Nephron progenitor cell (in vitro differentiated cells): ENCODE data around the gene C16orf89.

Experiments
- DNase-seq: peaks from one replicate; pipeline ENCODE4 v3.0.0; 2021
- H3K27ac Mint-ChIP-seq: 2 replicates; pipeline ENCODE4 v1.8.0; 2021; ENCODE audit warnings: mild to moderate bottlenecking, moderate library complexity, mixed read lengths
- H3K27me3 Mint-ChIP-seq: 2 replicates; pipeline ENCODE4 v1.8.0; 2021; ENCODE audit warnings: mild to moderate bottlenecking, low read depth, mixed read lengths; ENCODE audit not compliant: poor library complexity
- H3K36me3 Mint-ChIP-seq: 2 replicates; pipeline ENCODE4 v1.8.0; 2021; ENCODE audit warnings: low read depth, mixed read lengths
- H3K4me1 Mint-ChIP-seq: 2 replicates; pipeline ENCODE4 v1.8.0; 2021; ENCODE audit warnings: mixed read lengths
- H3K4me3 Mint-ChIP-seq: 2 replicates; pipeline ENCODE4 v1.8.0; 2021; ENCODE audit warnings: mild to moderate bottlenecking, moderate library complexity, mixed read lengths
- H3K9me3 Mint-ChIP-seq: 2 replicates; pipeline ENCODE4 v1.8.0; 2021; ENCODE audit warnings: mild to moderate bottlenecking, moderate library complexity, mixed read lengths
- TF ChIP-seq, protein P1 (sequence below): fragments of 200-600 bp; sonication (generic); IDR thresholded peaks from 2 replicates; pipeline ENCODE4 v1.5.0; 2021; ENCODE audit warnings: antibody characterized with exemption

Gene C16orf89

DNA sequence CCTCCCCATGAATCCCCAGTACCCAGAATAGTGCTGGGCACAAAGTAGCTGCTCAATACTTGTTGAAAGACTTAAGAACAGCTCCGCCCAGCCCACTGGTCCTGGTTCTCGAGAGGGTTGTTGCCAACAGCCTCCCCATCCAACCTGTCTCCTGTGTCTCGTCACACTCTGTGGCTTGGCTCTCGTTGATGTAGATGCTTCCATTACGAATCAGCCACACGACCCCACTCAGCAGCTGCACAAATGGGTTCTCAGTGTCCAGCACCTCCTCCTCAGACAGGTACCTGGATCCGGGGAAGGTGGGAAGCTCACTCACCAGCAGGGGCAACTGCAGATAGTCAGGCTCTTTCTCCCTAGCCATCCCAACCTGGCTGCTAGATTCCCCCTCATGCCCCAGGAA, 34.2 kb downstream of the C16orf89 start:
- Mint-ChIP-seq H3K27me3 (peaks cover 8% of the 10 kb centered on the region), H3K4me3 (peak overlapping the region; percentile 72), H3K27ac (no peak overlapping the region), H3K9me3 (no peaks in the 10 kb centered on the region), H3K36me3 (no peaks in the 10 kb centered on the region), H3K4me1 (peaks cover 30% of the 10 kb centered on the region)
- TF ChIP-seq, protein P1, sequence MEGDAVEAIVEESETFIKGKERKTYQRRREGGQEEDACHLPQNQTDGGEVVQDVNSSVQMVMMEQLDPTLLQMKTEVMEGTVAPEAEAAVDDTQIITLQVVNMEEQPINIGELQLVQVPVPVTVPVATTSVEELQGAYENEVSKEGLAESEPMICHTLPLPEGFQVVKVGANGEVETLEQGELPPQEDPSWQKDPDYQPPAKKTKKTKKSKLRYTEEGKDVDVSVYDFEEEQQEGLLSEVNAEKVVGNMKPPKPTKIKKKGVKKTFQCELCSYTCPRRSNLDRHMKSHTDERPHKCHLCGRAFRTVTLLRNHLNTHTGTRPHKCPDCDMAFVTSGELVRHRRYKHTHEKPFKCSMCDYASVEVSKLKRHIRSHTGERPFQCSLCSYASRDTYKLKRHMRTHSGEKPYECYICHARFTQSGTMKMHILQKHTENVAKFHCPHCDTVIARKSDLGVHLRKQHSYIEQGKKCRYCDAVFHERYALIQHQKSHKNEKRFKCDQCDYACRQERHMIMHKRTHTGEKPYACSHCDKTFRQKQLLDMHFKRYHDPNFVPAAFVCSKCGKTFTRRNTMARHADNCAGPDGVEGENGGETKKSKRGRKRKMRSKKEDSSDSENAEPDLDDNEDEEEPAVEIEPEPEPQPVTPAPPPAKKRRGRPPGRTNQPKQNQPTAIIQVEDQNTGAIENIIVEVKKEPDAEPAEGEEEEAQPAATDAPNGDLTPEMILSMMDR, result no peak
- no peak for DNase-seq

DNA sequence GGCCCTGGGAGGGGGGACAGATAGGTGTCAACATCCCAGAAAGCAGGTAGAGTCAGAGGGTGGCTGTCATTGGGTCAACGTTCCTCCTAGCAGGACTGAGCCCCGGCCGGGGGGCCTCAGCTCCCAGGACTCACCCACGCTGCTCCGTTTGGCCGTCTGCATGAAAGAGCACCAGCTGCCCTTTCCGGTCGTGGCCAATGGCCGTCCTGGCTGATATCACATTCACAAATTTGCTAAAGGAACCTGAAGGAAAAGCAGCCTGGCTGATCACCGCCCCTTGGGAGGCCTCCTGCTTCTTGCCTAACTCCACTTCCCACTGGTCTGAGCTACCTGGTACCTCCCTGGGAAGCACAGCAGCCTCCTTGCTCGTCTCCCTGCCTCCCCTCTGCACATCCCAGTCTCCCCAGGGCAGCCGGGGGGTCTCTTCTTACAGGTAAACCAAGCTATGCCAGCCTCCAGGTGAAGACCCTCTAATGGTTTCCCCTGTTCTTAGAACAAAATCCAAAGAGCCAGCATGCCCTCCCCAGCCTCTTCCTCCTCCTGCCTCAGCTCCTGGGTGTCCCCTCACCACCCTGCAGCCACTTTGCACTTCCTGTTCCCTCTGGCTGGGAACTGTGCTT, 35.4 kb downstream of the C16orf89 start:
- TF ChIP-seq, protein P1, result no peak
- H3K27ac Mint-ChIP-seq, result no peak overlapping the region
- H3K27me3 Mint-ChIP-seq, result peaks cover 7% of the 10 kb centered on the region
- H3K4me3 Mint-ChIP-seq, result no peak overlapping the region
- no peaks in the 10 kb centered on the region for H3K9me3 Mint-ChIP-seq
- H3K36me3 Mint-ChIP-seq, result no peaks in the 10 kb centered on the region
- H3K4me1 Mint-ChIP-seq, result peaks cover 23% of the 10 kb centered on the region
- DNase-seq, result no peak

DNA sequence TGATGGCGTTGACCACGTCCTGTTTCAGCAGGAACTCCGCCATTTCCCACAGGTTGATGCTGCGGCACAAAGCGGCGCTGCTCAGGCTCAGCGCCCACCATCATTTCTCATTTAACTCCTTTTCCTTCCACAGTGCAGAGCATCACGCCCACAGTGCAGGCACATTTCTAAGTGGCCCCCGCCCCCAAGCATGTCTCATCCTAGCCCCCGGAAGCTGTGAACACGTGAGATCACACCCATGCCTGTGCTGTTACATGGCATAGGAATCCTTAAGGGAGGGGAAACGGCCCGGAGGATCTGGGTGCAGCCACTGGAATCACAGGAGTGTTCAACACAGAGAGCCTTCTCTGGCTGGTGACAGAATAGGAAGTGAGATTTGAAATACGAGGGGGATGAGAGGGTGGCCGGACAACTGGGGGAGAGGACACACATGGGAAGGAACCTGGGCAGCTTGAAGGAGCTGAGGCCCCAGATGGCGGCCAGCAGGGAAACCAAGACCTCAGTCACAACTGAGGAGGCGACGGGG, 36.7 kb downstream of the C16orf89 start:
- H3K27ac Mint-ChIP-seq, result peak overlapping the region; percentile 30
- no peak for DNase-seq
- H3K4me1 Mint-ChIP-seq, result peaks cover 9% of the 10 kb centered on the region
- peaks cover 7% of the 10 kb centered on the region for H3K27me3 Mint-ChIP-seq
- no peaks in the 10 kb centered on the region for H3K36me3 Mint-ChIP-seq
- H3K9me3 Mint-ChIP-seq, result no peaks in the 10 kb centered on the region
- H3K4me3 Mint-ChIP-seq, result no peak overlapping the region
- TF ChIP-seq, protein P1, result no peak

DNA sequence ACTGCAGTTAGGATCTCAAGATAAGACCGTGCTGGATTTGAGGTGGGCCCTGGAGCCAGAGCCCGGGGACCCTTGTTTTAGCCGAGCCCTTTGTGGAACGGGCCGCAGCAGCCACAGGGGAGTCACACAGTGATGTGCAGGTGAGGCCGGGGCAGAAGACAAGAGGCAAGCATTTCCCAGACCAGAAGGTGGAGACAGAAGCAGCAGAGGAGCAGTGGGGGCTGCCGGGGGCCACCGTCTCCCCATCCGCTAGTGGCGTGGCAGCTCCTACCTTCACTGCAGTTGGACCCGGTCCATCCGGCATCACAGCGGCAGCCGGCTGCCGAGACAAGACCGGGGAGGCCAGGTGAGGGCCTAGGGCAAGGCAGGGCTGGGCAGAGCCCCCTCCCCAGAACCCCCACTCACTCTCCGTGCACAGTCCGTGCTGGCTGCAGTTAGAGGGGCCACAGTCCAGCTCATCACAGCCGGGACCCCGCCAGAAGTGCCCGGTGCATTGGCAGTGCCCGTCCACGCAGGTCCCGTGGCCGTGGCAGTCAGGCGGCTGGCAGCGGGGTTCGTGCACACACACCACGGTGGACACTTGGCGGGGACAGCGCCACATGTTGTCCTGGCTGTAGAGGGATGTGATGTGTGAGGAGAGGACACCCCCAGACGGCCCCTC, 38.1 kb downstream of the C16orf89 start:
- no peak for DNase-seq
- H3K27ac Mint-ChIP-seq, result no peak overlapping the region
- H3K36me3 Mint-ChIP-seq, result no peaks in the 10 kb centered on the region
- H3K9me3 Mint-ChIP-seq, result no peaks in the 10 kb centered on the region
- peaks cover 7% of the 10 kb centered on the region for H3K27me3 Mint-ChIP-seq
- no peak overlapping the region for H3K4me3 Mint-ChIP-seq
- peaks cover 3% of the 10 kb centered on the region for H3K4me1 Mint-ChIP-seq
- TF ChIP-seq, protein P1, result no peak

DNA sequence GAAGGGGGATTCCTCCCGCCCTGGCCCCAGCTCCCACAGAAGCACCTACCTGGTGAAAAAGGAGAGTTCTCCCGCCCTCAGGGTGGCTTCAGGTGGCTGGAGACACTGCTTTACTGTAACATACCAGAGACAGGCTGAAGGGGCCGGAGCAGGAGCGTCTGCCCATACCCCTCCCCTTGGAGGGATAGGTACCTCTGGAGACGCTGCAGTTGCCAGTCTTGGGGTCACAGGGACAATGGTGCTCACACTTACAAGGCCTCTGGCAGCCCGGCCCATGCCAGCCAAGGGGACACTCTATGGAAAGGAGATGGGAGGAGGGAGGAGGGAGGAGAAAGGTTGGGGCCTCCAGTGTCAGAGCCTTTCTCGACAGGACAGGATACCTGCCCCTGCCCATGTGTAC, 38.7 kb downstream of the C16orf89 start:
- H3K9me3 Mint-ChIP-seq, result no peaks in the 10 kb centered on the region
- H3K27me3 Mint-ChIP-seq, result peaks cover 7% of the 10 kb centered on the region
- no peak overlapping the region for H3K4me3 Mint-ChIP-seq
- no peaks in the 10 kb centered on the region for H3K36me3 Mint-ChIP-seq
- H3K4me1 Mint-ChIP-seq, result no peaks in the 10 kb centered on the region
- no peak overlapping the region for H3K27ac Mint-ChIP-seq
- TF ChIP-seq, protein P1, result no peak
- DNase-seq, result no peak

GRCh38 chr16:5026664-5027063, 39.1 kb downstream of the C16orf89 start:
- Mint-ChIP-seq H3K4me1 (no peaks in the 10 kb centered on the region), H3K27ac (no peak overlapping the region), H3K36me3 (no peaks in the 10 kb centered on the region), H3K4me3 (no peak overlapping the region), H3K27me3 (peaks cover 7% of the 10 kb centered on the region), H3K9me3 (no peaks in the 10 kb centered on the region)
- TF ChIP-seq, protein P1, result no peak
- no peak for DNase-seq
